NCI-H774 (cell line): Measurements from ENCODE around the gene GIPC1.
"Not testable (repeated sequence)": the region's sequence is repeated elsewhere in the genome, so short reads cannot be mapped to it uniquely, and the experiment has no call there.

Experiments used
- DNase-seq: peaks from one replicate; lab custom pipeline; 2025; lab: John Stamatoyannopoulos, UW

The GIPC1 gene

GRCh38 chr19:14470031-14470876, 25.7 kb downstream of the GIPC1 start:
- DNase-seq = no peak

GRCh38 chr19:14467816-14468215, 28.1 kb downstream of the GIPC1 start:
- DNase-seq = no peak

GRCh38 chr19:14467391-14467790, 28.5 kb downstream of the GIPC1 start:
- DNase-seq = no peak

GRCh38 chr19:14463747-14464146, 32.2 kb downstream of the GIPC1 start:
- no peak for DNase-seq

GRCh38 chr19:14462401-14462800, 33.5 kb downstream of the GIPC1 start:
- not testable (repeated sequence) for DNase-seq

GRCh38 chr19:14460935-14461334, 35.0 kb downstream of the GIPC1 start:
- DNase-seq = no peak

GRCh38 chr19:14459703-14460102, 36.2 kb downstream of the GIPC1 start:
- DNase-seq = no peak

GRCh38 chr19:14452303-14452702, 43.6 kb downstream of the GIPC1 start:
- not testable (repeated sequence) for DNase-seq

- DNase-seq = no peak
Measured at GRCh38 chr19:14450876-14451275, 45.1 kb downstream of the GIPC1 start.

- peak; percentile 5 for DNase-seq
Measured at GRCh38 chr19:14450168-14450874, 45.6 kb downstream of the GIPC1 start.

GRCh38 chr19:14449321-14449720, 46.6 kb downstream of the GIPC1 start:
- no peak for DNase-seq

- DNase-seq = no peak
Measured at GRCh38 chr19:14446336-14447036, 49.4 kb downstream of the GIPC1 start.

GRCh38 chr19:14443632-14444216, 52.2 kb downstream of the GIPC1 start:
- DNase-seq = no peak

GRCh38 chr19:14442891-14443631, 52.9 kb downstream of the GIPC1 start:
- DNase-seq = no peak

GRCh38 chr19:14441041-14441938, 54.6 kb downstream of the GIPC1 start:
- no peak for DNase-seq

GRCh38 chr19:14440049-14440448, 55.9 kb downstream of the GIPC1 start:
- no peak for DNase-seq

GRCh38 chr19:14439014-14439413, 56.9 kb downstream of the GIPC1 start:
- no peak for DNase-seq

- no peak for DNase-seq
Measured at GRCh38 chr19:14437578-14438140, 58.3 kb downstream of the GIPC1 start.

- DNase-seq = no peak
Measured at GRCh38 chr19:14435320-14436050, 60.4 kb downstream of the GIPC1 start.
